HG03064 (cell line): Measurements from ENCODE around the gene KCNJ9.
"Not testable (repeated sequence)": the region's sequence is repeated elsewhere in the genome, so short reads cannot be mapped to it uniquely, and the experiment has no call there.

ENCODE experiments used
- ATAC-seq: cut with Tn5 transposase; IDR thresholded peaks from one replicate; pipeline ENCODE4 v1.9.1; 2021; ENCODE audit warnings: low read depth; ENCODE audit not compliant: unreplicated experiment

KCNJ9 gene

DNA sequence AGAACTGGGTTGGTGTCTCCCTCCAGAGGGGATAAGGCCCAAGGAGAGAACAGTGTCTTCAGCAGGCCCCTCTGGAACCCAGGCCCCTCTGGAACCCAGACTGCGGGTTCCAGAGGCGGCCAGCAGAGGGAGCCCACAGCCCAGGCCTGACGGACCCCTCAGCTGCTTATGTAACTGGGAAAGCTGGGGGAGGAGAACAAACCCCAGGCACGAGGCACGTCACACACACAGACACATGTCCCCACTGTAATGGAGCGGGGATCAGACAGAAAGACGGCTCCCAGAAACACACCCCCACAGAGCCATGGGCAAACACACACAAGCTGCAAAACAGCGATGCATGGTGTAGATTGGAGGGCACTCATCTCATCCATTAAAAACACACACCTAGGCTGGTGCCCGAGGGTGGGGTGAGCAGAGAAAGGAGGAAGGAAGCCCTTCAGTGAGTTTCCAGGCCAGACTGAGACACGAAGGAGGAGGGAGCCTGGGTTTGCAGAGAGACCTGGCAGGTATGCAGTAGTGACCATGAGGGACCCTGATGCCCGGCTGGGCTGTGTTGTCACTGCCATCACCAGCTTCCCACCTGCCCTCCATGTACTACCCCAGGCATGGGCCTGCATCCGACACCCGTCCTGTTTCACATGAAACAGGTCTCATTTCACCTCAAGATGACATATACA is 19.8 kb downstream of the KCNJ9 start:
- ATAC-seq, result no peak

DNA sequence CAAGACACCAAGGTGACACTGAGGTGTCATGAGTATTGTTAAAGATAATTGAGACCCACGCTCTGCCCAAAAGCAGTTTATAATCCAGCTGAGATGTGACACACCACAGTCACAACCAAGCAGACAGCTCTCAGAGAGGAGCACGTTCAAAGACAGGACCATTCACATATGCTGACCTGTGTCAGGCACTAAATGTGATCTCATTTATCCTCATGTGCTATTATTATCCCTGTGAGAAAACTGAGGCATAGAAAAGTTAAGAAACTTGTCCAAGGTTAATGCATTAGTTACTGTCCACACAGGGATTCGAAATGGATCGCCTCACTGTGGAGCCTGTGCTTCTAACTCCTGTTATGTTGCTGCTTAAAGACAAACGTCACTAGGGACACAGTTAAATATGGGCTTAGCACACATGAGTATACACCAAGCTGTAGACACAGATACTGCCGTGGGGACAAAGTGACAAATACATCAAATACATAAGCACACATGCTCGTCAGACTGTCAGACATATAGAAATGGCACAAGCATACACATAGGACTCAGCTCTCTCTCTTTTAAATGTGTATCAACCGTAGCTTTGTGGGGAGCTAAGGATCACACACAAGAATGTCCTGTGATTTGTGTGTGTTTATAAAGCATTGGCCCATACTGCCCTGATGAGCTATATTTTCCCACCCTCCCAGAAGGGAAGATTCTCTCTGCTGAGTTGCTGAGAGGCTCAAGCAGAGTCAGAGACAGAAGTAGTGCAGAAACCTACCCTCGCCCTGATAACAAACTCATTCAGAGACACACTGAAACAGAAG is 20.6 kb downstream of the KCNJ9 start:
- ATAC-seq, result no peak

DNA sequence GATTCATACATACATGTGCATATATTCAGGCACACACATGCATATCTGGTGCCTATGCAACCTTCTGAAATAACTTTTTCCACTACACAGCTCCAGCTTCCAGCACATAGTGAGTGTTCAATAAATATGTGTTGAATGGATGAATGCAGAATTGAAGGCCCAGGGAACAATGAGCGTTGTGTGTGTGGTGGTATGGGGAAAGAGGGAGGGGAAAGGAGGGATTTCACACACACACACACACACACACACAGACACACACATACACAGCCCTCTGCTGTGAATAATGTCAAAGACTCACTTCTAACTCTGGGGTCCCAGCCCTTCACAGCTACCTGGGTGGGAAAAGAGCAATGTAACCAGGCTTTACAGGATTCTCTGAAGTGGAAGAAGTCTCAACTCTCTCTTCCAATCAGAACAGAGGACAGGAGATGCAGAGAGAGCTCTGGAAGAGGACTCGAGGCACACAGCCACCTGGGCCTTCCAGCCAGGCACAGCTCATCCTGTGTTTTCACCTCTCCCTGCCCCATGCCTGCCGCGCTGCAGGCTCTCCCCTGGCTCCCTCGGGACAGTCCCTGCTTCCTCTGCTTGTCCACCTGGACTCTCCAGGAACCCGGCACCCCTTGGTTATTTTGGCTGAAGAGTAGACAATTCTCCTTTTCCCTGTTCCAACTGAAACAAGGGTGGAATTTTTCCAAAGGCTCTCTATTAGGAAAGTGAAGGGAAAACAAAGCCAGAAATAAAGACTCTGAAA is 22.5 kb downstream of the KCNJ9 start:
- ATAC-seq, result no peak

DNA sequence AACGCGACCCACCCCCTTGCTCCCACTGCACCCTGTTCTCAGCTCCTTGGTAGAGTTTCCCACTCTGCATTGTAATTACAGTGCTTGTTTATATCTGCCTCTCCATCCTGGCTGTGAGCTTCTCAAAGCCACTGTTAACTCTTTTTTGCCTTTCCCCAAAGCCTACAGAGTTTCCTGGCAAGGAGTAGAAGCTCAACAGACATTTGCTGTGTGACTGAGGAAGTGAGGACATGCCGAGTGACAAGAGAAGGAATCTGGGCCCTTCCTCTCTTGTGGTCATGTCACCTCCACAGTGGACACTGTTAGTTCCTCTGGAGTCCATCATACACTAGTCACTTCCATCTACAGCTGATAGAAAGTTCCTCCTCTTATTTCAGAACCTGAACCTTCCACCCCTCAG is 23.1 kb downstream of the KCNJ9 start:
- ATAC-seq, result no peak

DNA sequence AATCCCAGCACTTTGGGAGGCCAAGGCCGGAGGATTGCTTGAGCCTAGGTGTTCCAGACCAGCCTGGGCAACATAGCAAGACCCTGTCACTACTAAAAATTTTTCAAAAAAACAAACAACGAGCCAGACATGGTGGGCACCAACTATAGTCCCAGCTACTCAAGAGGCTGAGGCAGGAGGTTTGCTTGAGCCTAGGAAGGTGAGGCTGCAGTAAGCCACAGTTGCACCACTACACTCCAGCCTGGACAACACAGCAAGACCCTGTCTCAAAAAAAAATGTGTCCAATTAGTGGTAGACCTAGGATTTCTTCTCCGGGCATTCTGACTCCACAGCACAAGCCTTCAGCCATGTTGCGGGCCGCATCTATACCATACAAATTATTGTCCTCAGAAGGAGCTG is 23.8 kb downstream of the KCNJ9 start:
- ATAC-seq, result no peak

DNA sequence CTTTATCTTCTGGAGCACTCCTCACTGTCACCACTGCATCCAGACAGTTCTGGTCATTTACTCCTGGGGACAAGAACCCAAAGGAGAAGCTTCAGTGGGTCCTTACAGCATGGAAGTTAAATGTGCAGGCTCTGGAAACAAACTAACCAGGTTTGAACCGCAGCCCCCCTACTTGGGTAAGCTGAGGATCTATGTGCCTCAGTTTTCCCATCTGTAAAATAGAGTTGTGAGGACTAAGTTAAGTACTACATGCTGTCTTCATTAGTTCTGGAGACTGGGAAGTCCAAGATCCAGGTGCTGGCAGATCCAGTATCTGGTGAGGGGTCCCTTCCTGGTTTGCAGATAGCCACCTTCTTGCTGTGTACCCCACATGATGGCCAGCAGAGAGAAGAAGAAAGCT is 26.2 kb downstream of the KCNJ9 start:
- no peak for ATAC-seq

DNA sequence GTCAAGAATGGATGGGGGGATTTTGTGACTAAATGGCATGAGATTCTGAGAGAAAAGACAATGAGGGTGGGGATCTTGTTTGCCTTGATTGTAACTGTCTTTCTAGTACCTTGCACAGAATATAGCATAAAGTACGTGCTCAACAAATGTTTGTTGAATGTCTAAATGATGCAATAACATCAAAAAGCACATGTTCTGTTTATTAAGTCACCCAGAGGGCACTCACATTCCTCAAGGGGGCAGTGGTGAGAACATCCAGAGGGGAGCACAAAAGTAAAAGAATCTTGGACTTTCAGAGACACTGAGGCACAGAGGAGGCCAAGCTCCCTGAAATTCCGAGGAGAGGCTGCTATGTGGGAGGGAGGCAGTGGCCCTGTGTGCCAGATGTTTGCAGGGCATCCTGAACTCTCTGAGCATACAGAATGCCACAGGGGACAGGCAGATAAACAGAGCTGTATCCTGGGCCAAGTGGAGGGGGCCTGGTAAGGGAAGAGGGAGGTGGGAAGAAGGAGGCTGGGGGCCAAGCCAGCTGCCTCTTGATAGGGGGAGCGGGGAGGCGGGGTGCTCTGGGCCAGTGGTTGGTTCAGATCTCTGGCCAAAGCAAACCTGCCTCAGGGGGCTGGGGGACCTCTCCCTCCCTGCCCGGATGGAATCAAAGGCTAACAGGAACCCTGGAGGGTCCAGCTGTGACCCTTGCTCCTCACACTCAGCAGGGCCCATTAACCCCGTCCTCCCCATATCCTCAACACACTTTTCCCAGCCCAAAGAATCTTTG is 27.7 kb downstream of the KCNJ9 start:
- no peak for ATAC-seq

DNA sequence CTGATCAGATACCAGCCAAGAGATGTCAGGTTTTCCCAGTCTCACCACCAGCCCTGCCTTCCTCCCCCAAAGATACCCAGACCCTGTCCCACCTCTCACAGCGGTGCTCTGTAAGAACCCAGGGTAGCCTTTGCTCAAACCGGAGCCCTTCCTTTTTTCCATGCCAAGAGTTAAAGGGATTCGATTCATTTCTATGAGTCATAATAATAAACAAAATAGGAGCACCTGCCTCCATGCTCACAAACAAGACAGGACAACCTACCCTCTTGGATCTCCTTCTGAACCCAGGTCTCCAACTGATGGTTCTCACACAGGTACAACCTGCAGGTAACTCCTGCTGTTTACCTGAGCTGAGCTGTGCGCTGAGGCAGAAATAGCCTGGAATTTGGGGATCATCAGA is 28.3 kb downstream of the KCNJ9 start:
- ATAC-seq, result no peak

DNA sequence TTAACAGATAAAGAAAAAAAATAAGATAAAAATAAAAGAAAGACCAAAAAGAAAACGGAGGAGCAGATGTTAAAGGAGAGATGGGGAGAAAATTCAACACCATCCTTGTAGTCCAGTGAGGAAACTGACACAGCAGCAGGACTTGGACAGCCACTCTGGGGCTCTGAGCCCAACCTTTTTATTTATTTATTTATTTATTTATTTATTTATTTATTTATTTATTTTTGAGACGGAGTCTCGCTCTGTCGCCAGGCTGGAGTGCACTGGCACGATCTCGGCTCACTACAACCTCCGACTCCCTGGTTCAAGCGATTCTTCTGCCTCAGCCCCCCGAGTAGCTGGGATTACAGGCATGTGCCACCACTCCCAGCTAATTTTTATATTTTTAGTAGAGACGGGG is 30.1 kb downstream of the KCNJ9 start:
- ATAC-seq, result not testable (repeated sequence)

DNA sequence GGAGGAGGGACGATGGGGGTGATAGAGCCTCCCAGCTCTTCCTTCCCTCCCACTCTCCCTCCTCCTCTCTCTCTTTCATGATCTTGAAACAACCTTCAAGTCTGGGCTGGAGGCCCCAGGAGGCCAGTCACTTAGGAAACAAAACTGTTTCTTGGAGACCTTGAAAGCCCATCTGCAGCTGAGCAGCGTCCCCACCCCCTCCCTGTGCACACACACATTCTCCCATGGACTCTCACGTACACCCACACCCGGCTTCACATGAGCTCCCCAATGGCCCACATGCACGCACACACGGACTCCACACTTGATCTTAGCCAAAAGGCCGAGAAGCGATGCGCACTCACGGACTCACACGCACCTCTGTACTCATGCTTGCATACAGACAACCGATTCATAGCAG is 31.0 kb downstream of the KCNJ9 start:
- no peak for ATAC-seq

DNA sequence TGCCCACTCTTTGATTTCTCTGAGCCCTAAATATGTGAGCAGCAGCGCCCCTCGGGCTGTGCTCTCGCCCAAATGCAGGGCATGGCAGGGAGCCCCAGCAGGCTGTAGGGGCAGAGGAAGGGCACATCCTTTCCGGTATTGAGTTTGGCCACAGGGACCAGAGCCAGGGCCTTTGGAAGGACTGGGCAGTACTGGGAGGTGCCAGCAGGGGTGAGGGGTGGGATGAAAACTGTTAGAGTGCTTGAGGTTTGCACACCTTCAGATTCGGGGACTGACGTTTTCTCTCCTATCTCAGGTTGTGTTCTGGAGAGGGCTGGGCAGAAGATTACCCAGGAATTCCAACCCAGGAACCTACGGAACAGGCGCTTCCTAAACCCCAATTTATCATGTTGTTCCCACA is 32.1 kb downstream of the KCNJ9 start:
- ATAC-seq, result no peak

DNA sequence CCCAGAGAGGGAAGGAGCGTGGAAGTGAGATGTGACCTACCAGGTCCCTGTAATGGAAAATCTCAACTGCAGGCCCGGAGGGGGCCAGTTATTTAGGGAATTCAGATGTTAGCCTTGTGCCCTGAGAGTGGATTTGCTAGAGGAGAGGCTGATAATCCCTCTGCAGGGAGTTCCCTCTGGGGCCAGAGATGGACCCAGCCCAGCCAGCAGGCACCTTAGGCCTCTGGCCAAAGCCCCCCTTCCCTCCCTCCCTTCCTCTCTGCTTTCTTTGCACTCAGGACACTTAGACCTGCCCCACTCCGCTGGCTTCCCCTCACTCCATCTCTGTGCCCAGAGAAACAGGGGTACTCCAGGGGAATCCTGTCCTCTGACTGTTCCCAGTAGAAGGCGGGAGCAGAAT is 32.7 kb downstream of the KCNJ9 start:
- ATAC-seq, result no peak

DNA sequence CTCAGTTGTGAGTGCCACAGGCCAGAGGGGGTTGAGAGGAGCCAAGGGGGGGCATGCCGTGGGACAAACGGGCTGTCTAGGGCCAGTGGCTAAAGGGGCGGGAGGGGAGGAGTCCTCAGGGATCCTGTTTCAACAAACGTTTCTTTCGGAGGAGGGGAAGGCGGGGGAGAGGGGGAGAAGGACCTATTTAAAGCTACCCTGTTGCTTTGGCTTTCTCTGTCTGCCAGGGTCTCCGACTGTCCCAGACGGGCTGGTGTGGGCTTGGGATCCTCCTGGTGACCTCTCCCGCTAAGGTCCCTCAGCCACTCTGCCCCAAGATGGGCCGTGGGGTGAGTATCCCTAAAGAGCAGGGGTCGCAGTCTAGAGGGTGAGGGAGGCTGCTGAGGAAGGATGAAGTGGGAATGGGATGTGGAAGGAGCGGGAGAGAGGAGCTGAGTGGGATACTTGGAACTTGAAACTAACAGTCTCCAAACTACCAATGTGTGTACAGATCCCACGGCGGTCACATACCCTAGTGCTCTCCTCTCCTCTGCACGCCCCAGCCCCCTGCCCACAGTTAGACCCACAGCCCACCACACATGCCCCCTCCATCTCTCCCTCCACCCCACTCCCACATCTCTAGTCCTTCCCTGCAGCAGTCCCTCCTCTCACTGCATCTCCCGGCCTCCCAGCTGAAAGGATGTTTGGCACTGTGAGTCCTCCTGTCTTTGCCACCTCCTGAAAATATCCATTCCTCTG is 34.4 kb downstream of the KCNJ9 start, which contains the start of gene ATP1A2:
Gene ATP1A2 (plus strand): TSS at position 215 of the 738 bp plus-strand sequence. CDS start 103 bp downstream, at position 318.
- no peak for ATAC-seq

DNA sequence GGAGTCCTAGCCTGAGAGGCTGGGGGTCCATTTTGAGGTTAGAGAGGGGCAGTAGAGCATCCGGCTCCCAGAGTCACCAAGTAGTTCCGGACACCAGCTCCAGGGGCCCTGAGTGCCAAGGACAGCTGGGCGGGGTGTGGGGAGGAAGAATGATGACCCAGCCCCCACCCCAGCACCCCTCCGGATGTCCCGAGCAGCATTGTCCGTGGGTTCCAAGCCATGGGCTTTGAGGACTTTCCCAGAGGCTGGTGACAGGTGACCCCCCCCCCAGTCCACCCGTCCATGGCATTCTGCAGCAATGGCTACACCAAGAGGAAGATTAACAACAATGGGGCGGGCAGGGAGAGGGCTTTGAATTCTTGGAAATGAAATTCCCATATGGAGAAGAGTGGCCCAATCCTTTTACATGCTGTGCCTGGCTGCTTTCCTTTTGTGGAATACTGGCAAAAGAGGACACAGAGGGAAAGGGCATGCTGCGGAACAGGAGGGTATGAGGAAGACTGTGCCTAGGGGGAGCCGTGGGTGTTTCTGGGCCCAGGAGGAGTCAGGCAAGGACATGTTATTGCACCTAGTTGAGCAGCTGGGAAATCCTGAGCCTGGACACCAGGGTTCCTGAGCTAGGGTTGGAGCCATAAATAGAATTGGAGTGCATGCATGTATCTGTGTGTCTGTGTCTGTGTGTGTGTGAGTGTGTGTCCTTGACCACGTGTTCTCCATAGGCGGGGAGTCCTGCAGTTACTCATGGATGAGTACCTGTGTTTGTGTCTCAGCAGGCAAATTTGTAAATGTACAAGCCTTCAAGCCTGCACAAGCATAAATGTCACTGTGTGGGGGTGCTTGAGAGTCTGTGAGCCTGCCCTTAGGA is 35.2 kb downstream of the KCNJ9 start:
- no peak for ATAC-seq

DNA sequence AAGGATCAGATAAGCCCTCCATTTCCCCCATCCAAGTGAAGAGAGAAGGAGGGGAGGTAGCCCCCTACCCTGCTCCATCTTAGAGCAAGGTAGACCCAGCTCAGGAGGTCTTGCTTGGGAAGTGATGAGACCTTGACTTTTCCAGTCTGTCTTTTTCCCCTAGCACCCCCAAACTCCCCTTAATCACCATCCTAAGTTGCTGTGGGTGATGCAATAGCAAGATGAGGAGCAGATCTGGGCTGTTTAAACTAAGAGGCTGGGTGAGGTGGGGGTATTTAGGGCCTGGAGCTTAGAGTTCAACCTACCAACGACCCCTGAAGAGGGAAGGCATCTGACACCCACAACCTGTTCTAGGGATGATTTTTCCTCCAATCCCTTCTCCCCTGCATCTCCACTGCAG is 36.0 kb downstream of the KCNJ9 start:
- no peak for ATAC-seq

DNA sequence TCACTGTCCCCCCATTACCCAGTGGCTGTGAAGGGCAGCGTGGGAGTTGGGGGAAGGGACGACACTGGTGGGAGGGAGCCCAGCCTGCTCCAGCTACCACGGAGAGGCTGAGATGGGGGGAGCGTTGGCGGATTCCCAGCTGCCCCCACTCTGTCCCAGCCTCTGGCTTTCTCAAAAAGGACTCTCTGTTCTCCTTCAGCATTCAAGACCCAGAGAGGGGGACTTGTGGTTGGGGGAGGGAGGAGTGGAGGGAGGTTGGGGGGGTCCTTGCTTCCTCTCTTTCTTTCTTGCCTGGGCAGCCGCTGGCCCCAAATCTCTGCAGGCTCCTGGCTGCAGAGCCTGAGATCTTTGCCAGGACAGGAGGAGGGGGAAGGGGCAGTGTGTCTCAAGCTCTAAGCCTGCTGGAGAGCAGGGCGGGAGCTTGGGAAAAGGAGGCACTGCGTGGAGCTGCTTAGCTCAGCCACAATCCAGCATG is 36.4 kb downstream of the KCNJ9 start:
- no peak for ATAC-seq

DNA sequence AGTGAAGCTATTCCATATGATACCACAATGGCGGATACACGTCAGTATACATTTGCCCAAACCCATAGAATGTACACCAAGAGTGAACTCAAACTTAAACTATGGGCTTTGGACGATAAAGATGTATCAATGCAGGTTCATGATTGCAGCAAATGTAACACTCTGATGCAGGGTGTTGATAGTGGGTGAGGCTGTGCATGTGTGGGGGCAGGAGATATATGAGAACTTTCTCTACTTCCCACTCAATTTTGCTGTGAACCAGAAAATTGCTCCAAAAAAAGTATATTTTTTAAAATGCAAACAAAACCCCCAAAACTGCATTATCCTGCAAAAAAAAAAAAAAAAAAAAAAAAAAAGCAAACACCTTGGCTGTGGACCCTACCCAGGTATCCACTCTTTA is 37.6 kb downstream of the KCNJ9 start:
- ATAC-seq, result no peak

DNA sequence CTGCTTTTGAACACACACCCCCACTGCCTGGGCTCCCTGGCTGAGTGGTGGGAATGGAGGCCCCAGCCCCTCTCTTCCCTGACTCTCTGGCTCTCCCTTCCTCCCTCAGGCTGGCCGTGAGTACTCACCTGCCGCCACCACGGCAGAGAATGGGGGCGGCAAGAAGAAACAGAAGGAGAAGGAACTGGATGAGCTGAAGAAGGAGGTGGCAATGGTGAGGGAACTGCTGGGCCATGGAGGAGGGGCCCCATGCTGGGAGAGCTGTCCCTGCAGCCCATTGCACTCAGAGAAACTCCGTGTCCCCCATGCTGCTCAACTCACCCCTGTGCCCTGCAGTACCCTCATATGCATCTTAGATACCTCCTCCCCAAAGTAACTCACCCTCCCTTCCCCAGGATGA is 39.5 kb downstream of the KCNJ9 start:
- no peak for ATAC-seq

DNA sequence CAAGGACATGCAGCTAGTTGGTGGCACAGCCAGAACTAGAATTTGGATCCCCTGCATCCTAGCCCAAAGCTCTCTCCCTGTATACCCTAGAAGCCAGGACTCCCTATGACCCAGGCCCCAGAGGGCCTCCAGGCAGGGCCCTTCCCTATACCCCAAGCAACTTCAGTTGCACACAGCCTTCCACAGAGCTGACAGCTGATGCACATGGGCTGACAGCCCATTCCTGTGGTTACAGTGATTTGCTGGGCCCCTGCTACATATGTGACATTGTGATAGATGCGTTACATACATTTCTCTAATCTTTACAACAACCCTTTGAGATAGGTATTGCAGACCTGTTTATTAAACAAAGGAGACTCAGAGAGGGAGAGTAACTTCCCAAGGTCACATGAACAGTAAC is 40.0 kb downstream of the KCNJ9 start:
- ATAC-seq, result no peak
